LNCaP clone FGC (cell line): ENCODE results near the gene XCL1.

Experiments
- DNase-seq: peaks from one replicate; pipeline ENCODE4 v3.0.0-alpha.2; 2011; ENCODE audit warnings: low read depth
- H3K4me3 ChIP-seq: 2 replicates; pipeline ENCODE4 v1.5.1; 2011; ENCODE audit warnings: mild to moderate bottlenecking, low read depth, low read length, control low read depth
- CTCF ChIP-seq: IDR thresholded peaks from 2 replicates; pipeline ENCODE4 v1.5.1; 2012; ENCODE audit warnings: mild to moderate bottlenecking; ENCODE audit not compliant: control insufficient read depth, insufficient read depth; ENCODE audit errors: extremely low read depth

Gene XCL1

GRCh38 chr1:168598892-168599291 is 22.5 kb downstream of the XCL1 start:
- no peak for TF ChIP-seq CTCF
- H3K4me3 ChIP-seq: no peak overlapping the region
- no peak for DNase-seq

- TF ChIP-seq CTCF: no peak
- no peak overlapping the region for H3K4me3 ChIP-seq
- no peak for DNase-seq
These were observed 23.2 kb downstream of the XCL1 start for GRCh38 chr1:168599641-168600040.

- no peak for TF ChIP-seq CTCF
- no peak for DNase-seq
- H3K4me3 ChIP-seq: no peak overlapping the region
These were observed 24.6 kb downstream of the XCL1 start for GRCh38 chr1:168601051-168601450.

GRCh38 chr1:168603501-168604110 is 27.2 kb downstream of the XCL1 start:
- peak; percentile 97 for TF ChIP-seq CTCF
- DNase-seq: peak; percentile 57
- no peak overlapping the region for H3K4me3 ChIP-seq

- TF ChIP-seq CTCF: no peak
- peak; percentile 46 for DNase-seq
- H3K4me3 ChIP-seq: no peak overlapping the region
These were observed 29.0 kb downstream of the XCL1 start for GRCh38 chr1:168605443-168605842.

GRCh38 chr1:168606096-168606495 is 29.7 kb downstream of the XCL1 start:
- TF ChIP-seq CTCF: no peak
- DNase-seq: peak; percentile 77
- H3K4me3 ChIP-seq: no peak overlapping the region

GRCh38 chr1:168607872-168608428 is 31.5 kb downstream of the XCL1 start:
- H3K4me3 ChIP-seq: no peak overlapping the region
- TF ChIP-seq CTCF: no peak

More at GRCh38 chr1:168607872-168608428, 31.5 kb downstream of the XCL1 start:
- DNase-seq: no peak
